HepG2 (cell line): ENCODE measurements around the gene UBAP2L. TPM values are rescaled to one million over a fixed set of nuclear protein-coding genes. Genes with fewer than 3 reads are reported as not detected.

Experiments
- AHDC1 ChIP-seq: sonication (generic); formaldehyde crosslinking; IDR thresholded peaks from 2 replicates; pipeline ENCODE4 v1.5.1; 2020; ENCODE audit warnings: mild to moderate bottlenecking, missing genetic modification reagents, borderline replicate concordance
- CCDC6 ChIP-seq: sonication (generic); formaldehyde crosslinking; IDR thresholded peaks from 2 replicates; pipeline ENCODE4 v1.8.1; 2022; ENCODE audit warnings: mild to moderate bottlenecking, missing genetic modification reagents, moderate library complexity
- GATAD2A ChIP-seq: IDR thresholded peaks from 2 replicates; pipeline ENCODE4 v1.6.1; 2016
- ISL2 ChIP-seq: sonication (generic); formaldehyde crosslinking; IDR thresholded peaks from 2 replicates; pipeline ENCODE4 v1.5.0; 2020; ENCODE audit warnings: missing genetic modification reagents
- KLF15 ChIP-seq: sonication (generic); formaldehyde crosslinking; IDR thresholded peaks from 2 replicates; pipeline ENCODE4 v1.8.1; 2023; ENCODE audit warnings: borderline replicate concordance, mild to moderate bottlenecking, inconsistent platforms, missing genetic modification reagents, mixed read lengths
- MBD4 ChIP-seq: IDR thresholded peaks from 2 replicates; pipeline ENCODE4 v1.6.1; 2012; ENCODE audit warnings: low read length, inconsistent platforms, borderline replicate concordance
- MNT ChIP-seq: fragments of 450-650 bp; IDR thresholded peaks from 2 replicates; pipeline ENCODE4 v1.6.1; 2016
- PREB ChIP-seq: sonication (generic); formaldehyde crosslinking; IDR thresholded peaks from 2 replicates; pipeline ENCODE4 v1.4.0; 2020; ENCODE audit warnings: missing genetic modification reagents
- SP140L ChIP-seq: sonication (generic); formaldehyde crosslinking; IDR thresholded peaks from 2 replicates; pipeline ENCODE4 v1.4.0; 2020; ENCODE audit warnings: missing genetic modification reagents, borderline replicate concordance
- ZFAT ChIP-seq: sonication (generic); formaldehyde crosslinking; conservative IDR thresholded peaks from 2 replicates; pipeline ENCODE4 v1.8.1; 2023; ENCODE audit warnings: missing genetic modification reagents, inconsistent platforms
- ZMAT5 ChIP-seq: sonication (generic); formaldehyde crosslinking; IDR thresholded peaks from 2 replicates; pipeline ENCODE4 v1.5.0; 2020; ENCODE audit warnings: mild to moderate bottlenecking, low read depth, missing genetic modification reagents, borderline replicate concordance
- ZNF260 ChIP-seq: sonication (generic); formaldehyde crosslinking; IDR thresholded peaks from 2 replicates; pipeline ENCODE4 v1.4.0; 2020; ENCODE audit warnings: missing genetic modification reagents, low read depth, mild to moderate bottlenecking, borderline replicate concordance
- ZNF614 ChIP-seq: IDR thresholded peaks from 2 replicates; pipeline ENCODE4 v1.6.1; 2018; ENCODE audit warnings: missing biosample characterization, missing genetic modification reagents, inconsistent platforms, borderline replicate concordance
- ZNF639 ChIP-seq: conservative IDR thresholded peaks from 2 replicates; pipeline ENCODE4 v1.6.1; 2018; ENCODE audit warnings: missing genetic modification reagents
- ZNF761 ChIP-seq: sonication (generic); formaldehyde crosslinking; conservative IDR thresholded peaks from 2 replicates; pipeline ENCODE4 v1.4.0; 2020; ENCODE audit warnings: mild to moderate bottlenecking, missing genetic modification reagents
- ZNF768 ChIP-seq: sonication (generic); formaldehyde crosslinking; IDR thresholded peaks from 2 replicates; pipeline ENCODE4 v1.4.0; 2020; ENCODE audit warnings: missing genetic modification reagents
- polyA plus RNA-seq, 8 experiments: library from polyadenylated mRNA; depleted of rRNA in 3 of 8; stranded (reverse) in 7 of 8; unstranded in 1 of 8; fragments of >200 nt; fragmentation: Illumina TruSeq in 4 of 8; extraction: Trizol in 4 of 8; gene quantifications; 2 replicates each; pipeline versions ENCODE4 v1.2.1 to v1.2.3, GENCODE V29; 2011 to 2016; ENCODE audit warnings: low read depth in 4 of 8, missing spikeins in 1 of 8, mixed read lengths in 1 of 8; ENCODE audit not compliant: insufficient read depth in 1 of 8
- total RNA-seq, 5 experiments: library from RNA; depleted of rRNA; stranded (reverse); fragments of >200 nt; fragmentation: Illumina TruSeq; extraction: Trizol; gene quantifications; 2 replicates each; pipeline ENCODE4 v1.2.3, GENCODE V29; 2016; ENCODE audit warnings: low read depth in 1 of 5

Gene UBAP2L
- total and polyA plus RNA-seq, 2 of the 13 experiments (the other 11 are each of a cell fraction or from before 2014, with no cell fraction given) = 74.2 to 159 TPM

GRCh38 chr1:154183046-154183915 lies 37.5 kb upstream of the UBAP2L start (continued):
- TF ChIP-seq ZNF639 (CRISPR knock-in tag) (peak; percentile 81), GATAD2A (CRISPR knock-in tag) (peak; percentile 69), ISL2 (CRISPR knock-in tag) (peak; percentile 71), CCDC6 (CRISPR knock-in tag) (peak; percentile 71; the same call in 1 of the 2 replicates), PREB (no peak), AHDC1 (CRISPR knock-in tag) (no peak), SP140L (CRISPR knock-in tag) (no peak), KLF15 (CRISPR knock-in tag) (no peak), MNT (peak; percentile 52), ZFAT (CRISPR knock-in tag) (no peak), ZNF761 (peak; percentile 45; the same call in 1 of the 2 replicates), ZNF260 (CRISPR knock-in tag) (no peak), ZMAT5 (CRISPR knock-in tag) (no peak), ZNF614 (CRISPR knock-in tag) (peak; percentile 80; the same call in 1 of the 2 replicates), MBD4 (no peak), ZNF768 (CRISPR knock-in tag) (peak; percentile 62)
